ENCODE measurements around the gene OR6C76.
"Not testable (repeated sequence)": the region's sequence is repeated elsewhere in the genome, so short reads cannot be mapped to it uniquely, and the experiment has no call there.

OR6C76 gene

GRCh38 chr12:55425954-55426353 is at the start of gene OR6C76:
OR6C76 (plus strand) TSS chr12:55426254; CDS start chr12:55426254, 0 bp downstream.
- DNase-seq (ENCODE audit: low read depth in 2 of 2), result no peak

- DNase-seq (ENCODE audit: low read depth in 2 of 2), result no peak
Observed at GRCh38 chr12:55385891-55386290, 40.2 kb upstream of the OR6C76 start.

- no peak for DNase-seq (ENCODE audit: low read depth in 2 of 2)
Observed at GRCh38 chr12:55392032-55392795, 33.8 kb upstream of the OR6C76 start.

GRCh38 chr12:55396326-55396725 is 29.7 kb upstream of the OR6C76 start:
- DNase-seq (ENCODE audit: low read depth in 2 of 2), result no peak

GRCh38 chr12:55400229-55400628 is 25.8 kb upstream of the OR6C76 start, which contains the start of gene OR6C65:
OR6C65 (plus strand) TSS chr12:55400529; CDS start chr12:55400529, 0 bp downstream.
- no peak for DNase-seq (ENCODE audit: low read depth in 2 of 2)

GRCh38 chr12:55407866-55408265 is 18.2 kb upstream of the OR6C76 start:
- no peak for DNase-seq (ENCODE audit: low read depth in 2 of 2)

GRCh38 chr12:55409133-55409532 is 16.9 kb upstream of the OR6C76 start:
- DNase-seq (ENCODE audit: low read depth in 2 of 2), result not testable (repeated sequence)

- not testable (repeated sequence) for DNase-seq (ENCODE audit: low read depth in 2 of 2)
Observed at GRCh38 chr12:55412138-55412537, 13.9 kb upstream of the OR6C76 start.

GRCh38 chr12:55413498-55414388 is 12.3 kb upstream of the OR6C76 start:
- not testable (repeated sequence) for DNase-seq (ENCODE audit: low read depth in 2 of 2)

- DNase-seq (ENCODE audit: low read depth in 2 of 2), result not testable (repeated sequence)
Observed at GRCh38 chr12:55414396-55414823, 11.6 kb upstream of the OR6C76 start.

- DNase-seq (ENCODE audit: low read depth in 2 of 2), result not testable (repeated sequence)
Observed at GRCh38 chr12:55414889-55415288, 11.2 kb upstream of the OR6C76 start.

- DNase-seq (ENCODE audit: low read depth in 2 of 2), result no peak
Observed at GRCh38 chr12:55416961-55417360, 9.1 kb upstream of the OR6C76 start.

- no peak for DNase-seq (ENCODE audit: low read depth in 2 of 2)
Observed at GRCh38 chr12:55420307-55420962, 5.6 kb upstream of the OR6C76 start.

GRCh38 chr12:55428331-55429243 is 2.5 kb downstream of the OR6C76 start:
- DNase-seq (ENCODE audit: low read depth in 2 of 2), result no peak

- DNase-seq (ENCODE audit: low read depth in 2 of 2), result not testable (repeated sequence)
Observed at GRCh38 chr12:55441233-55441632, 15.2 kb downstream of the OR6C76 start.

- DNase-seq (ENCODE audit: low read depth in 2 of 2), result no peak
Observed at GRCh38 chr12:55443776-55444175, 17.7 kb downstream of the OR6C76 start, which contains the start of gene OR6C2. OR6C2 (plus strand) TSS chr12:55444076; CDS start chr12:55452214, 8,138 bp downstream.

GRCh38 chr12:55445357-55445756 is 19.3 kb downstream of the OR6C76 start:
- no peak for DNase-seq (ENCODE audit: low read depth in 2 of 2)

GRCh38 chr12:55446326-55446725 is 20.3 kb downstream of the OR6C76 start:
- DNase-seq (ENCODE audit: low read depth in 2 of 2), result no peak

- no peak for DNase-seq (ENCODE audit: low read depth in 2 of 2)
Observed at GRCh38 chr12:55448825-55449224, 22.8 kb downstream of the OR6C76 start.

GRCh38 chr12:55464926-55465325 is 38.9 kb downstream of the OR6C76 start:
- DNase-seq (ENCODE audit: low read depth in 2 of 2), result not testable (repeated sequence)

- no peak for DNase-seq (ENCODE audit: low read depth in 2 of 2)
Observed at GRCh38 chr12:55467836-55468235, 41.8 kb downstream of the OR6C76 start.

Data from stimulated activated CD4-positive, alpha-beta T cell treated with anti-CD3 and anti-CD28 coated beads, Interleukin-1b, Interleukin-23, amount 100 ng/mL, for 1 hour (primary cell).